HCT116 (cell line): ENCODE data around the gene MAP3K10. TPM values are rescaled to one million over a fixed set of nuclear protein-coding genes. Genes with fewer than 3 reads are reported as not detected.
A peak's percentile ranks its signal among the peaks of the same experiment; 100 is the strongest.

Experiments
- ATAC-seq: fragments of 200-7000 bp; cut with Tn5 transposase; 2 replicates; pipeline ENCODE4 v1.9.1; 2020; ENCODE audit warnings: mild to moderate bottlenecking, moderate library complexity
- BruUV-seq: library from RNA; stranded (reverse); fragments of 400-500 nt; replicated peaks from 2 replicates; lab custom pipeline; 2021; lab: Mats Ljungman, UMichigan
- CTCF ChIA-PET: fragments of 300-600 bp; sonication (Branson Sonifier 250); formaldehyde crosslinking; loops from one replicate; lab custom pipeline; 2021; ENCODE audit warnings: antibody characterized with exemption; lab: Charles Lee
- POLR2A ChIA-PET: fragments of 300-600, 350-600 bp; sonication (Branson Sonifier 250); formaldehyde crosslinking; loops from one replicate; lab custom pipeline; 2021; ENCODE audit warnings: antibody characterized with exemption; lab: Charles Lee
- RAD21 ChIA-PET, 2 experiments: fragments of 300-600 bp; sonication (Branson Sonifier 250); formaldehyde crosslinking; loops; one replicate each; lab custom pipeline; 2023; ENCODE audit warnings: low total read pairs in 2 of 2; ENCODE audit not compliant: uncharacterized antibody in 2 of 2, unreplicated experiment in 2 of 2, low non-redundant PET in 1 of 2; lab: Charles Lee
- DNase-seq: peaks from one replicate; pipeline ENCODE4 v3.0.0-alpha.2; 2010; ENCODE audit warnings: low read depth, low spot score
- H2AFZ ChIP-seq: fragments of 200-600 bp; shearing (Covaris generic), sonication (generic); 2 replicates; pipeline ENCODE4 v1.6.1; 2017; ENCODE audit warnings: low read depth, mixed run types, mixed read lengths, antibody characterized with exemption, low read length; ENCODE audit not compliant: poor library complexity, severe bottlenecking
- H3K27ac ChIP-seq: 2 replicates; pipeline ENCODE4 v1.5.1; 2012; ENCODE audit warnings: low read depth, low read length
- H3K27me3 ChIP-seq: fragments of 200-600 bp; sonication (generic); 2 replicates; pipeline ENCODE4 v1.6.1; 2016; ENCODE audit warnings: mixed run types, low read length, mixed read lengths; ENCODE audit not compliant: insufficient read depth
- H3K36me3 ChIP-seq, 2 experiments: fragments of 200-500 bp in 1 of 2; fragments of 200-600 bp in 1 of 2; sonication (Bioruptor generic) in 1 of 2; sonication (generic) in 1 of 2; 2 replicates each; pipeline versions ENCODE4 v1.5.1 to v1.6.1; 2014 to 2016; ENCODE audit warnings: low read length in 2 of 2, inconsistent platforms in 1 of 2, mixed read lengths in 1 of 2, mixed run types in 1 of 2; ENCODE audit not compliant: insufficient read depth in 2 of 2, control insufficient read depth in 1 of 2
- H3K4me1 ChIP-seq, 2 experiments: fragments of 200-600 bp in 1 of 2; sonication (generic) in 1 of 2; 2 replicates each; pipeline versions ENCODE4 v1.5.1 to v1.6.1; 2012 to 2017; ENCODE audit warnings: low read length in 2 of 2, inconsistent platforms in 1 of 2, mild to moderate bottlenecking in 1 of 2, mixed read lengths in 1 of 2, mixed run types in 1 of 2, moderate library complexity in 1 of 2; ENCODE audit not compliant: insufficient read depth in 2 of 2, control insufficient read depth in 1 of 2
- H3K4me2 ChIP-seq: fragments of 200-600 bp; sonication (generic); 2 replicates; pipeline ENCODE4 v1.6.1; 2017; ENCODE audit warnings: mixed run types, low read length, mixed read lengths
- H3K4me3 ChIP-seq, 2 experiments: fragments of 200-600 bp in 1 of 2; sonication (generic) in 1 of 2; replicated peaks in 1 of 2; 2 replicates each; pipeline ENCODE4 v1.5.1; 2011 to 2016; ENCODE audit warnings: low read length in 2 of 2, control low read depth in 1 of 2, low read depth in 1 of 2, mild to moderate bottlenecking in 1 of 2, mixed read lengths in 1 of 2, mixed run types in 1 of 2
- H3K79me2 ChIP-seq: fragments of 200-600 bp; sonication (generic); 2 replicates; pipeline ENCODE4 v1.6.1; 2017; ENCODE audit warnings: mild to moderate bottlenecking, mixed run types, low read length, moderate library complexity, mixed read lengths; ENCODE audit not compliant: insufficient read depth
- H3K9ac ChIP-seq: fragments of 200-600 bp; sonication (generic); 2 replicates; pipeline ENCODE4 v1.6.1; 2016; ENCODE audit warnings: low read length, mixed read lengths
- H3K9me2 ChIP-seq: fragments of 200-600 bp; sonication (generic), shearing (Covaris generic); 2 replicates; pipeline ENCODE4 v1.6.1; 2017; ENCODE audit warnings: mixed run types, mild to moderate bottlenecking, moderate library complexity; ENCODE audit not compliant: insufficient read depth
- H3K9me3 ChIP-seq, 2 experiments: fragments of 200-500 bp in 1 of 2; fragments of 200-600 bp in 1 of 2; sonication (Bioruptor generic) in 1 of 2; sonication (generic) in 1 of 2; 2 replicates each; pipeline ENCODE4 v1.6.1; 2014 to 2017; ENCODE audit warnings: low read length in 2 of 2, mixed read lengths in 2 of 2, inconsistent platforms in 1 of 2, low read depth in 1 of 2, mild to moderate bottlenecking in 1 of 2, mixed run types in 1 of 2, moderate library complexity in 1 of 2; ENCODE audit not compliant: control insufficient read depth in 1 of 2, insufficient read depth in 1 of 2
- H4K20me1 ChIP-seq: fragments of 200-600 bp; sonication (generic), shearing (Covaris generic); 2 replicates; pipeline ENCODE4 v1.6.1; 2017; ENCODE audit warnings: mixed run types, mild to moderate bottlenecking, moderate library complexity; ENCODE audit not compliant: insufficient read depth
- CBX3 ChIP-seq: IDR thresholded peaks from 2 replicates; pipeline ENCODE4 v1.6.1; 2012; ENCODE audit warnings: low read depth
- CEBPB ChIP-seq: IDR thresholded peaks from 2 replicates; pipeline ENCODE4 v1.6.1; 2012; ENCODE audit warnings: low read depth
- EGR1 ChIP-seq: IDR thresholded peaks from 2 replicates; pipeline ENCODE4 v1.6.1; 2012; ENCODE audit warnings: low read depth
- FOSL1 ChIP-seq: IDR thresholded peaks from 2 replicates; pipeline ENCODE4 v1.6.1; 2012; ENCODE audit warnings: low read depth
- MAX ChIP-seq: IDR thresholded peaks from 2 replicates; pipeline ENCODE4 v1.6.1; 2012
- RAD21 ChIP-seq: IDR thresholded peaks from 2 replicates; pipeline ENCODE4 v1.6.1; 2012; ENCODE audit warnings: low read depth, mild to moderate bottlenecking
- TCF7L2 ChIP-seq: IDR thresholded peaks from 2 replicates; pipeline ENCODE4 v1.7.0; 2011; ENCODE audit warnings: borderline replicate concordance, inconsistent platforms; ENCODE audit not compliant: insufficient read depth, insufficient read length; ENCODE audit errors: extremely low read depth
- ZFX ChIP-seq: fragments of 450-650 bp; IDR thresholded peaks from 2 replicates; pipeline ENCODE4 v1.6.1; 2017
- ZNF274 ChIP-seq: fragments of 200-500 bp; sonication (Bioruptor generic); IDR thresholded peaks from 2 replicates; pipeline ENCODE4 v1.6.1; 2014; ENCODE audit warnings: mild to moderate bottlenecking, low read depth, low read length, inconsistent platforms
- intact Hi-C: fragments of 100-400 bp; cut with micrococcal nuclease; formaldehyde crosslinking; loops from 2 replicates; pipeline ENCODE4 v1.10.0; 2022
- total RNA-seq: library from RNA; stranded (reverse); gene quantifications from one replicate; pipeline ENCODE4 v1.2.1, GENCODE V29; 2021; ENCODE audit not compliant: unreplicated experiment
- TF ChIP-seq, protein P1 (sequence below): IDR thresholded peaks from 2 replicates; pipeline ENCODE4 v1.6.1; 2012; ENCODE audit warnings: low read depth
- TF ChIP-seq, protein P2 (sequence below): IDR thresholded peaks from 2 replicates; pipeline ENCODE4 v1.6.1; 2011; ENCODE audit warnings: mild to moderate bottlenecking, low read length, moderate library complexity; ENCODE audit not compliant: insufficient replicate concordance; ENCODE audit errors: extremely low read depth
- TF ChIP-seq, protein P3 (sequence below): IDR thresholded peaks from 2 replicates; pipeline ENCODE4 v1.6.1; 2012

Gene MAP3K10
- total RNA-seq, 1 experiment from 2014 or later: 17.3 TPM

DNA sequence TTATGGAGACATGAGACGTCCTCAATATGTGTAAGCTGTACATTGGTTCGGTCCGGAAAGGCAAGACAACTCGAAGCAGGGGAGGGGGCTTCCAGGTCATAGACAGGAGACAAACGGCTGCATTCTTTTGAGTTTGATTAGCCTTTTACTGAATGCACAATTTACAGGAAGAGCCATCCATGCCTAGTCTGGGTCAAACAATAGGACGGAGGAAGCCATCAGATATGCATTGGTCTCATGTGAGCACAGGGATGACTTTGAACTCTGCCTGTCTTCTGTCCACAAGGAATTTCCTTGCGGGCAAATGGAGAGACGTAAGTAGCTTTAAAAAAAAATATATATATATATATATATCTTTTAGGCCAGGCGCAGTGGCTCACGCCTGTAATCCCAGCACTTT, 37.1 kb downstream of the MAP3K10 start (continued):
- TF ChIP-seq, protein P1, sequence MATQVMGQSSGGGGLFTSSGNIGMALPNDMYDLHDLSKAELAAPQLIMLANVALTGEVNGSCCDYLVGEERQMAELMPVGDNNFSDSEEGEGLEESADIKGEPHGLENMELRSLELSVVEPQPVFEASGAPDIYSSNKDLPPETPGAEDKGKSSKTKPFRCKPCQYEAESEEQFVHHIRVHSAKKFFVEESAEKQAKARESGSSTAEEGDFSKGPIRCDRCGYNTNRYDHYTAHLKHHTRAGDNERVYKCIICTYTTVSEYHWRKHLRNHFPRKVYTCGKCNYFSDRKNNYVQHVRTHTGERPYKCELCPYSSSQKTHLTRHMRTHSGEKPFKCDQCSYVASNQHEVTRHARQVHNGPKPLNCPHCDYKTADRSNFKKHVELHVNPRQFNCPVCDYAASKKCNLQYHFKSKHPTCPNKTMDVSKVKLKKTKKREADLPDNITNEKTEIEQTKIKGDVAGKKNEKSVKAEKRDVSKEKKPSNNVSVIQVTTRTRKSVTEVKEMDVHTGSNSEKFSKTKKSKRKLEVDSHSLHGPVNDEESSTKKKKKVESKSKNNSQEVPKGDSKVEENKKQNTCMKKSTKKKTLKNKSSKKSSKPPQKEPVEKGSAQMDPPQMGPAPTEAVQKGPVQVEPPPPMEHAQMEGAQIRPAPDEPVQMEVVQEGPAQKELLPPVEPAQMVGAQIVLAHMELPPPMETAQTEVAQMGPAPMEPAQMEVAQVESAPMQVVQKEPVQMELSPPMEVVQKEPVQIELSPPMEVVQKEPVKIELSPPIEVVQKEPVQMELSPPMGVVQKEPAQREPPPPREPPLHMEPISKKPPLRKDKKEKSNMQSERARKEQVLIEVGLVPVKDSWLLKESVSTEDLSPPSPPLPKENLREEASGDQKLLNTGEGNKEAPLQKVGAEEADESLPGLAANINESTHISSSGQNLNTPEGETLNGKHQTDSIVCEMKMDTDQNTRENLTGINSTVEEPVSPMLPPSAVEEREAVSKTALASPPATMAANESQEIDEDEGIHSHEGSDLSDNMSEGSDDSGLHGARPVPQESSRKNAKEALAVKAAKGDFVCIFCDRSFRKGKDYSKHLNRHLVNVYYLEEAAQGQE: no peak
- no peak for TF ChIP-seq EGR1
- TF ChIP-seq, protein P2, sequence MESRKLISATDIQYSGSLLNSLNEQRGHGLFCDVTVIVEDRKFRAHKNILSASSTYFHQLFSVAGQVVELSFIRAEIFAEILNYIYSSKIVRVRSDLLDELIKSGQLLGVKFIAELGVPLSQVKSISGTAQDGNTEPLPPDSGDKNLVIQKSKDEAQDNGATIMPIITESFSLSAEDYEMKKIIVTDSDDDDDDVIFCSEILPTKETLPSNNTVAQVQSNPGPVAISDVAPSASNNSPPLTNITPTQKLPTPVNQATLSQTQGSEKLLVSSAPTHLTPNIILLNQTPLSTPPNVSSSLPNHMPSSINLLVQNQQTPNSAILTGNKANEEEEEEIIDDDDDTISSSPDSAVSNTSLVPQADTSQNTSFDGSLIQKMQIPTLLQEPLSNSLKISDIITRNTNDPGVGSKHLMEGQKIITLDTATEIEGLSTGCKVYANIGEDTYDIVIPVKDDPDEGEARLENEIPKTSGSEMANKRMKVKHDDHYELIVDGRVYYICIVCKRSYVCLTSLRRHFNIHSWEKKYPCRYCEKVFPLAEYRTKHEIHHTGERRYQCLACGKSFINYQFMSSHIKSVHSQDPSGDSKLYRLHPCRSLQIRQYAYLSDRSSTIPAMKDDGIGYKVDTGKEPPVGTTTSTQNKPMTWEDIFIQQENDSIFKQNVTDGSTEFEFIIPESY: no peak
- no peak for TF ChIP-seq CEBPB
- TF ChIP-seq ZFX: no peak

- no peaks in the 10 kb centered on the region for H3K27me3 ChIP-seq
- peak overlapping the region; percentile 55; the same call in 1 of the 2 replicates for H3K27ac ChIP-seq
- BruUV-seq: no TSS peak
- intact Hi-C loops: no loop called here
- RAD21 ChIA-PET: no interaction called here
- DNase-seq: no peak
- H3K4me1 ChIP-seq: peaks cover 43 to 78% of the 10 kb centered on the region in 2 experiments
- CTCF ChIA-PET: no interaction called here
- POLR2A ChIA-PET: no interaction called here
- ATAC-seq: no peak
- H2AFZ ChIP-seq: no peak overlapping the region
- H3K9me3 ChIP-seq: no peaks in the 10 kb centered on the region
- H3K36me3 ChIP-seq: no peaks in the 10 kb centered on the region
- no peaks in the 10 kb centered on the region for H4K20me1 ChIP-seq
- H3K9ac ChIP-seq: no peak overlapping the region
- peak overlapping the region; percentile 20 for H3K4me2 ChIP-seq
- H3K9me2 ChIP-seq: no peaks in the 10 kb centered on the region
- peaks cover 14% of the 10 kb centered on the region; the same call in 1 of the 2 replicates for H3K79me2 ChIP-seq
- no peak overlapping the region for H3K4me3 ChIP-seq
- TF ChIP-seq, protein P3, sequence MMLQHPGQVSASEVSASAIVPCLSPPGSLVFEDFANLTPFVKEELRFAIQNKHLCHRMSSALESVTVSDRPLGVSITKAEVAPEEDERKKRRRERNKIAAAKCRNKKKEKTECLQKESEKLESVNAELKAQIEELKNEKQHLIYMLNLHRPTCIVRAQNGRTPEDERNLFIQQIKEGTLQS: no peak
- TF ChIP-seq, protein P2: no peak
- TF ChIP-seq CBX3 (no peak), ZNF274 (no peak), TCF7L2 (no peak), EGR1 (no peak), FOSL1 (no peak), RAD21 (no peak), MAX (no peak)
- TF ChIP-seq, protein P1: no peak
Measured at GRCh38 chr19:40228863-40229262, 37.6 kb downstream of the MAP3K10 start.
